GM18526 (cell line): ENCODE measurements around the gene CACNA1C.

Source experiments
- POLR2A ChIP-seq: IDR thresholded peaks from 3 replicates; pipeline ENCODE4 v1.6.1; 2011; ENCODE audit not compliant: insufficient read length; ENCODE audit errors: extremely low read depth

CACNA1C gene

DNA sequence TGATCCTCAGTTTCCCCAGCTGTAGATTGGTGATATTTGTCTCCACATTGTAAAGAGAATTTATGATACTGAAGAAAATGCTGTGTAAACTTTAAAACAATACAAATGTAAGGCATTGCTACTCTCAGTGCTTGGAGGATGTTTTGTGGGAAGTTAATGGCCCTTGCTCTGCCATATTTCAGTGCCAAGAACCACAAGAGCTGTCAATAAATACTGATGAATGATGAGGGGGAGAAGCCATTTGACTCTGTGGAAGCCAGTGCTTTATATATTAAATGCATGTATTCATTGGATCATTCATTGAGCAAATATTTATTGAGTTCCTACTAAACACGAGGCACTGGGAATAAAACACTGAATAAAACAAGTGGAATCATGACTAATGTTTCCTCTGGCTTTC is 30.8 kb downstream of the CACNA1C start:
- no peak for TF ChIP-seq POLR2A

DNA sequence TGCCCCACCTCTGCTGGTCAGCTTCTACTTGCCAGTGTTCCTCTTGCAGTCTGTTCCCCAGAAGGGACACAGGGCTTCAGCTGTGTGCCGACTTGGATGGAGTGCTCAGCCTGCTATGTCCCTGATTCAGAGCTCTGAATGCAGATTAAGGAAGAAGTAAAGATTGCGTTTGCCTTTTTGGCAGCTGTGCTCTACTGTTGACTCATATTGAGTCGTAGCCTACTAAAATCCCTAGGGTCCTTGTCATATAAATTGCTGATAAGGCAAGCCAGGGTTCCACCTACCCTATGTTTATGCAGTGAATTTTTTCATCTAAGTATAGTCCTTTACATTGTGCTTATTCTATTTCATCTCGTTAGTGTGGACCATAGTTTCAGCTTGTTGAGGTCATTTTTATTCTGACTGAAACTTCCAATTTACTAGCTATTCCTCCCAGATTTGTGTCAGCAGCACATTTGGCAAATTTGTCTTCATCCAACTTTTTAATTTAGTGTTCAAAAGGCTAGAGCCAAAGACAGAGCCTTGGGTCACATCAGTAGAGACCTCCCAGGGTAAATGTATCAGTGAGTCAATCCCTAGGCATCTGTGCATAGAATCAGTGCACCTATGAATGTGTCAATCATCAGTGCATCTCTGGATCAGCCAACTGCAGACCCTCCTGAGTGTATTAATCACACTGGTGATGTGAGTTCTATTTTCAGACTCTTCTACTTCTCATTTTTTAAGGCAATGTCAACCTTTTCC is 31.9 kb downstream of the CACNA1C start:
- no peak for TF ChIP-seq POLR2A

DNA sequence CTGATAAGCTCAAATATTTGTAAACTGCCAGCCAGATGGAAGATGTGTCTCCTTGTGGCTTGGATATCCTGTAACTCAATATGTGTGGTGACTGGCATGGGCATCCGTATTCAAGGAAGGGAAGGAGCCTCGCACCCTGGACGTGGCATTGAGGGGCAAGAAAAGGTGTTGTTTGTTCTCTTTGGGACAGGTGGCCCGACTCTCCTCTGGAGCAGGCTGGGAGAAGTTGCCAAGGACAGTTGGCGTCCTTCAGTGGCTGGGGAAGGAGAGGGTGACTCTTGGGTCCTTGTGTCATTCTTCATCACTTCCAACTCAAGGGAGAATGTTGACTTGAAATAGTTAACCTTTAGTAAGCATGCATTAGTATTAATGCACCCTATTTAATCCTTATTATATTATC is 39.6 kb downstream of the CACNA1C start:
- TF ChIP-seq POLR2A = no peak

DNA sequence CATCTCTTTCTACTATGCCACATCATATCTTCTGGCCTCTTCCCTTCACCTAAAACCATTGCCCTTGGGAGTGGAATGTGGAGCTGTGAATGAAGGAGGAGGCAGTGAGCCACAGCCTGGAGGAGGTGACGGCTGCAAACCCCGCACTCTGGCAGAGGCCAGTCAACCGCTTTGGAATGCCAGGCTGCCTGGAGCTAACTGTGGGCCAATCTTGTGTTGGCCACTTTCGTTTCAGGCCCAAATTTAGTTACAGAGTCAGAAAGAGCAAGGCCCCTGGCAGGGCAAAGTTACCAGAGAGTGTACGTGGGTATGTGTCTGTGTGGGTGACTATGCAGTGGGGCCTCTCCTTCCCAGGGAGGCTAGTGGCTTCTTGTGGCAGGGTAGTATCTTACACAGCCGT is 40.1 kb downstream of the CACNA1C start:
- TF ChIP-seq POLR2A = no peak

DNA sequence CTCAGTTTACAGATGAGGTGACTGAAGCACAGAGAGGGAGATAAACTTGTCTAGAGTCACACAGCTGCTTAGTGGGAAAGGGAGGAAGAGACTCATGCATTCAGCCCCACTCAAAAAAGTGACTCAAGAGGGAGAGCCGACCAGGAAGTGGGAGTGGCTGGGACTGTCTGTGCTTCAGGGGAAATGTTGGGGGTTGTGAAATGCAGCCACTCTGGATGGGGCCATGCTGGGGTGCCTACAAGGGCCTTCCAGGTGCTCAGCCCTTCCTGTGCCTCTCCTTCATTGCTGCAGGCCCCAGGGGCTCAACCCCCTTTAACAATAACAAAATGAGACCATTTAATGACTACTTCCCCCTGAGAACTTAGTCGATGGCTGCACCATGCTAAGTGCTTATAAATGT is 41.8 kb downstream of the CACNA1C start:
- TF ChIP-seq POLR2A = no peak

DNA sequence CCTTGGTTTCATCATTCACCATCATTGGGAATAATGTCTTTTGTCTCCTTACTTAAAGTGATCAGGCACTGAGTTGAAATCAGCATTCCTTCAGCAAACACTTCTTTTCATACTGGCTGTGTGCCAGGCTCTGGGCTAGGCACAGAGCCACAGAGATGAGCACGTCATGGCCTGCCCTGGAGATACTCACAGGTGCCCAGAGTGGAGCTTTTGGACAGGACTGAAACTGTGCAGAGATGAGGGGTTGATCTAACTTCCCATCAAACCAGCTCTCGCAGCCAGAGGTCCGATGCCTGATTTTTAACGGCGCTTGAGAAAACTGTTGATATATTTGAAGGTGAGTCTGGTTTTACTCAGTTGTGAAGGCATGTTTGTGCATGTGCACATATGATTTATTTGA is 43.1 kb downstream of the CACNA1C start:
- no peak for TF ChIP-seq POLR2A

DNA sequence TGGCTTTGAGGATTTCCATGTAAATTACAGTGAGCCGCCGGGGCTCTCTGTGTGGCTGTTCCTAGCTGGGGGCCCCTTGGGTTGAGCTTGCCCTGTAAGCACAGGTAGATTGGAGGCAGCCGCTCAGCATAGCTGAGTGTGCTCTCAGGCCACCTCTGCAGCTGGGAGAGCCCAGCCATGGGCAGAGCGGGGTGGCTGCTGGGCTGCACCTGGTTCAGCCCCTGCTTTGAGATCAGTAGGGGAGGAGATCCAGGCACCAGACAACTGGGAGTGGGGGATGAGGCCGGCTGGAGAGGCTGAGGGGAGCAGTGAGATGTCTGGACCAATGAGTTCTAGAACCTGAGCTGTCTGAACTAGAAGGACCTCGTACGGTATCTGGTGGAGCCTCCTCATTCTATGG is 44.8 kb downstream of the CACNA1C start:
- TF ChIP-seq POLR2A = no peak

DNA sequence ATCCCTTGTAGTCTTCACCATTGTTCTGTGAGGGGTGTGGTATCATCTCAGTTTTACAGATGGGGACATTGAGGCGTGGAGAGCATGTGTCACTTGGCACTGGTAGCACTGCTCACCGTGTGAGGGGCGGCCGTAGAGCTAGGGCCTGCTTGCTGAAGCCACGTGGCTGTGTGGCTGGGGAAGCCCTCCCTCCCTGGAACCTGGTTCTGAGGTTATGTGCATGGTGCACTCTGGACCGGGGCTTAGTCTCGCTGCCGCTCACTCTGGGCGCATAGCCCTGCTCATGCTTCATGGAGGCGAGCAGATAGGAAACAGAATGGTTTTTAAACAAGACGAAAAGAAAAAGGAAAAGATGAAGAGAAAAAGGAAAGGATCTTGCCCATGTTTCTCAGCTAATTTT is 46.1 kb downstream of the CACNA1C start:
- TF ChIP-seq POLR2A = no peak

DNA sequence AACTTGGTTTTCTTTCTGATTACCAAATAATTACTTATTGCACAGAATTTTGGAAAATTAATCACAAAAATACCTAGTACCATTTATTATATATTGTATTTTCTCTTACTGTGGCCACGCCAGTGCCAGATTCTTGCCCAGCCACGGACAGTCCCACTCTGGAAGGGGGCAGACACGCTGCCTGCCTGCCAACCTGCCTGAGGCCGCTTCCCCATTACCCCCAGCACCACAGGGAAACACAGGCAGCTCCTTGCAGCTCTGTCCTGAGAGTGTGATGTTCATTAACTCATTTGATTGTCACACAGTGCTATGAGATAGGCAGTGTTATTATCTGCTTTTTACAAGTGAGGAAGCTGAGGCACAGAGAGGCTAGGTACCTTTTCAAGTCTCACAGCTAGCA is 46.8 kb downstream of the CACNA1C start:
- TF ChIP-seq POLR2A = no peak

DNA sequence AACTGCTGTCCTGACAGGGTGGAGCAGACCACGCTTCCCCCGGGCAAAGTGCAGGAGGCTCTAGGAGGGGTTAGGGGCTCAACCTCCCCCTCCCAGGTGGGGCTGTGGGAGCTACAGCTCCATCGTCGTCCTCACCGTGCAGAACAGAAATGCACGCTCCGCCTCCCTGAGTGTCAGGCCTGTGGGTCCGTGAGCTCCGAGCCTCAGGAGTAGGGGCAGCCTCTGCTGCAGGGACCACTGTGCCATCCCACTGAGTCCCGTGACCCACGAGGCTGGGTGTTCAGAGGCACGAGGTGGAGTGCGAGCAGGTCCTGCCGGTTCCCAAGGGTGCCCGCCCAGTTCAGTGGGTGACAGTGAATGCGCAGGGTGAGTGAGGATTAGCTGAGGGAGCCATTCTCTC is 48.6 kb downstream of the CACNA1C start:
- TF ChIP-seq POLR2A = no peak

DNA sequence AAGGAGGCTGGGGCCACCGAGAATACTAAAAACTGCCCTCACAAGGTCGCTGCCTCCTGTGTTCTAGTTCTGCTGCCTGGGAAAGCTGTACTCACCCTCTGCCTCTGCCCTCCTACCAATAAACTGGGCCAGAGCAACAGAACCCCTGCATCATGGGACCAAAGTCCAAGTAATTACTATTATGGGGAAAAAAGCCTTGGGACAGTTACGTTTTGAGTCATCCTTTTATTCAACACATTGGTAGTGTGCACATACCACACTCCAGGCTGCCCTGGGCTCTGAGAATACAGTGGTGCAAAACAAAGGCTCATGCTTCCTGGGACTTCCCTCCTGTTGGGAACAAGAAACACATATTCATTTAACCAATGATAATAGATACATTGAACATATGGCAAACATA is 49.0 kb downstream of the CACNA1C start:
- no peak for TF ChIP-seq POLR2A

DNA sequence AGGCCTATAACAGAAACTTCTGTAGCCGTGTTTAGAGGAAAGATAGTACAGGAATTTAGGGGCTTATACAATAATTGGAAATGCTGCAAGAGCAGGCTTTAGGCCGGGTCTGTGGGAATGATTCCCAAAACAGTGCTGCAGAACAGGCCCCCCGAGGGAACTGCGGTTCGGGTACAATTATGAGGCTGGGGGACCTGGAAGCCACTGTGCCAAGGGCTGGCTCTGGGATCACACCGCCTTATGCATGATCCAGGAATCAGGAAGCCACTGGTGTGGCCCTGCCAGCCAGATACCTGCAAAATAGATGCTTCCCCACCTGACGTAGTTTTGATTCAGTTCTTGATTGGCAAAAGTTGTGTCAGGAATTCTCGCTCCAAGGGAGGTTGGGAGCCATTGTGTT is 55.4 kb downstream of the CACNA1C start:
- TF ChIP-seq POLR2A = no peak

DNA sequence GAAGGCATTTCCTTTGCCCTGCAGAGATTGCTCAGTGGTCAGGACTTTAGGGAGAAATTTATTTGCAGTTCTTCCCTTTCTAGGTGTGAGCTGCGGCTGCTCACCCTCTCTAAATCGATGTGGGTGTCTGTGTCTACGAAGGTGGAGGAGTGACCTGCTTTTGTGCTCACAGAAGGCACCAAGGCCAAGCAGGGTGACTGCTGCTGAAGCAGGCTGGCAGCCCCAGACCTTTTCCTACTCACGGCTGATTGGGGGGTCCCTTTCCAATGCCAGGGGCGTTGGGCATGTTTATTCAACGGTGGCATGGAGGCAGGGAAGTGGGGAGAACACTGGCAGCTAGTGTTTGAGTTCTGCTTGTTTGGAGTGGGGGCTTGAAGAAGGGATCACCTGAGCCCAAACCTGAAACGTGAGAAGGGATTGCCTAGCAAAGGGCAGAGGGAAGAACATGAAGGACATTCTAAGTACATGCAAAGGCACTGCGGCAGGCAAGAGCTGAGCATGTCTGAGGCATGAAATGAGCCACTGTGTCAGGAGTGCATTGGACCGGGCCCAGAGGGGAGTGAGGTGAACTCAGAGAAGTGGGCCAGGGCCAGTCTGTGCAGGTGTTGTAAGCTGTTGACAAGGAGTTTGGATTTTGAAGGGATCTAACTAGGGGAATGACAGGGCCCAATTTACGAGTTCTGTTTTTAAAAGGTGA is 56.3 kb downstream of the CACNA1C start:
- no peak for TF ChIP-seq POLR2A

DNA sequence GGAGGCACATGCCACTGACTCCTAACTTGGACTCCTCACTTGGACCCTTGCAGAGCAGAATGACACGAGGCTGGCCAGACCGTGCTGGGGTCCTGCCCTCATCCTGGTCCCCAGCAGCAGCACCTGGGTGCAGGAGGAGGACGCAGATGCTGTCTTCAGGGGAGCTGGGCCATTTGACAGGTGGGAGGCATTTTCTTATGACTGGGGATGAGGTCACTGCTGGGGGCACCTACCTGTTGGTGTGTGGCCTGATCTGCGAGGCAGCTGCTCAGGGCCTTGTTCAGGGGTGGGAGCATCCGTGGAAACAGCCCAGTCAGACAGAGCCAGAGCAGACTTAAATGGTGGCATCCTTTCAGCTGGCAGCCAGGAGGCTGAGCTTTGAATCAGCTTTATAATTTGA is 57.3 kb downstream of the CACNA1C start:
- no peak for TF ChIP-seq POLR2A

DNA sequence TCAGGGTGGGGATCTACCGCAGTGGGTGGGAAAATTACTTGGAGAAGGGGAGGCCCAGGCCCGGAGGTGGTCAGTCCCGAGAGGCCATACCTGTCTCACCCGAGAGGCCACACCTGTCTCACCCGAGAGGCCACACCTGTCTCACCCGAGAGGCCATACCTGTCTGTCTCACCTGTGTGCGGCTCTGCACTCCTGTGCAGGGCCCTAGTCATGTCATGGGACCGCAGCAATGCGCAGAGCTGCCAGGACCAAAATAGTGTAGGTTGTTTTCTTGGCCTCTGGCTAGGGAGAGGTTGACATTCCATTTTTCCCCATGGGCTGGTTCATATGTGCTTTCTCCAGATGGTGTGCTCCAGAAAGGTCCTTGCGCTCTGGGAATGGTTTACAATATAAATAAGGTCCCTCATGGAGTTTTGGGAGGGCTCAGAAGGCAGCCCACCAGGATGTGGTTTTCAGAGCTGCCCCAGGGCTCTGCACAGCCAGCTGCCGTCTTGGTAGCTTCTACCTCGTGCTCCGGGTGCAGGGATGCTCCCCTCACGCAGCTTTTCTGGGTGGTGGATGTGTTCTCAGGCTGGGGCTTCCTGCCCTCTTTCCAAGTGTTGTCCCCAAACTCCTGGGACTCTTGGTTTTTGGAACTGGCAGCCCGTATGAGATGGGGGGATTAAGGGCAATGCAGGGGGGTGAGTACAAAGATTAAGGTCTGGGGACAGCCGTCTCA is 58.2 kb downstream of the CACNA1C start:
- no peak for TF ChIP-seq POLR2A

DNA sequence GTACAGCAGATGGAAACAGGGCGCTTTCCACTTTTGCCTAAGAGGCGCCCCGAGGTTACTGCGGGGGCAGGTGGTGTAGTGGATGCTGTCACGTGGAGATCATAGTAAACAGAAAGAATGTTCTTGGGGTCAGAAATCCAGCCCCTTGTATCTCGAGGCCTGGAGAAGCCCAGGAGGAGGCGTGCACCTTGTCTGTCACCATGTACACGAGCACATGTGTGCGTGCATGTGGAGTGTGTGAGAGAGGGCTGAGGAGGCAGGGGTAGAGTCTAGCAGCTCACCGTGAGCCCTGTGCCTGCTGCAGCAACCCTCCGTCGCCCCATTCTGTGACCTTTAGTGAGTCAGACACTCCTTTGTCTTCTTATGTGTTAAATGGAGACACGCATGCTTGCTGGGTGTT is 59.0 kb downstream of the CACNA1C start:
- TF ChIP-seq POLR2A = no peak
